Measurements from ENCODE around the gene PGM1.

Gene PGM1

GRCh38 chr1:63601061-63601460, 7.8 kb downstream of the PGM1 start:
- no peak for DNase-seq (ENCODE audit: low read depth)

- DNase-seq (ENCODE audit: low read depth): no peak
Observed at GRCh38 chr1:63601463-63601862, 8.3 kb downstream of the PGM1 start.

GRCh38 chr1:63601912-63602311, 8.7 kb downstream of the PGM1 start:
- DNase-seq (ENCODE audit: low read depth): no peak

GRCh38 chr1:63602629-63603028, 9.4 kb downstream of the PGM1 start:
- DNase-seq (ENCODE audit: low read depth): no peak

GRCh38 chr1:63603810-63604209, 10.6 kb downstream of the PGM1 start:
- no peak for DNase-seq (ENCODE audit: low read depth)

- no peak for DNase-seq (ENCODE audit: low read depth)
Observed at GRCh38 chr1:63607322-63607721, 14.1 kb downstream of the PGM1 start.

- DNase-seq (ENCODE audit: low read depth): no peak
Observed at GRCh38 chr1:63611231-63611630, 18.0 kb downstream of the PGM1 start.

- no peak for DNase-seq (ENCODE audit: low read depth)
Observed at GRCh38 chr1:63612564-63612963, 19.4 kb downstream of the PGM1 start.

GRCh38 chr1:63612971-63613370, 19.8 kb downstream of the PGM1 start:
- no peak for DNase-seq (ENCODE audit: low read depth)

GRCh38 chr1:63615768-63616420, 22.7 kb downstream of the PGM1 start:
- DNase-seq (ENCODE audit: low read depth): peak; percentile 50

GRCh38 chr1:63617450-63617849, 24.2 kb downstream of the PGM1 start:
- no peak for DNase-seq (ENCODE audit: low read depth)

- no peak for DNase-seq (ENCODE audit: low read depth)
Observed at GRCh38 chr1:63618011-63618410, 24.8 kb downstream of the PGM1 start.

- DNase-seq (ENCODE audit: low read depth): no peak
Observed at GRCh38 chr1:63619558-63619957, 26.3 kb downstream of the PGM1 start.

GRCh38 chr1:63620671-63621070, 27.5 kb downstream of the PGM1 start:
- no peak for DNase-seq (ENCODE audit: low read depth)

GRCh38 chr1:63621075-63621474, 27.9 kb downstream of the PGM1 start:
- DNase-seq (ENCODE audit: low read depth): no peak

- no peak for DNase-seq (ENCODE audit: low read depth)
Observed at GRCh38 chr1:63621698-63622097, 28.5 kb downstream of the PGM1 start.

GRCh38 chr1:63622849-63623566, 29.8 kb downstream of the PGM1 start:
- DNase-seq (ENCODE audit: low read depth): no peak

GRCh38 chr1:63623952-63624351, 30.7 kb downstream of the PGM1 start:
- no peak for DNase-seq (ENCODE audit: low read depth)

GRCh38 chr1:63624911-63625310, 31.7 kb downstream of the PGM1 start:
- no peak for DNase-seq (ENCODE audit: low read depth)

- DNase-seq (ENCODE audit: low read depth): no peak
Observed at GRCh38 chr1:63626222-63626621, 33.0 kb downstream of the PGM1 start.

GRCh38 chr1:63628607-63629006, 35.4 kb downstream of the PGM1 start:
- no peak for DNase-seq (ENCODE audit: low read depth)

GRCh38 chr1:63630238-63630637, 37.0 kb downstream of the PGM1 start:
- no peak for DNase-seq (ENCODE audit: low read depth)

- no peak for DNase-seq (ENCODE audit: low read depth)
Observed at GRCh38 chr1:63630666-63631065, 37.5 kb downstream of the PGM1 start.

GRCh38 chr1:63632110-63632509, 38.9 kb downstream of the PGM1 start:
- no peak for DNase-seq (ENCODE audit: low read depth)

Data from stimulated activated CD8-positive, alpha-beta memory T cell treated with anti-CD3 and anti-CD28 coated beads, Interleukin-12 subunit alpha, Interleukin-12 subunit beta, amount 100 ng/mL, for 1 hour (primary cell).